Measurements from ENCODE around the gene POLL.

POLL gene

DNA sequence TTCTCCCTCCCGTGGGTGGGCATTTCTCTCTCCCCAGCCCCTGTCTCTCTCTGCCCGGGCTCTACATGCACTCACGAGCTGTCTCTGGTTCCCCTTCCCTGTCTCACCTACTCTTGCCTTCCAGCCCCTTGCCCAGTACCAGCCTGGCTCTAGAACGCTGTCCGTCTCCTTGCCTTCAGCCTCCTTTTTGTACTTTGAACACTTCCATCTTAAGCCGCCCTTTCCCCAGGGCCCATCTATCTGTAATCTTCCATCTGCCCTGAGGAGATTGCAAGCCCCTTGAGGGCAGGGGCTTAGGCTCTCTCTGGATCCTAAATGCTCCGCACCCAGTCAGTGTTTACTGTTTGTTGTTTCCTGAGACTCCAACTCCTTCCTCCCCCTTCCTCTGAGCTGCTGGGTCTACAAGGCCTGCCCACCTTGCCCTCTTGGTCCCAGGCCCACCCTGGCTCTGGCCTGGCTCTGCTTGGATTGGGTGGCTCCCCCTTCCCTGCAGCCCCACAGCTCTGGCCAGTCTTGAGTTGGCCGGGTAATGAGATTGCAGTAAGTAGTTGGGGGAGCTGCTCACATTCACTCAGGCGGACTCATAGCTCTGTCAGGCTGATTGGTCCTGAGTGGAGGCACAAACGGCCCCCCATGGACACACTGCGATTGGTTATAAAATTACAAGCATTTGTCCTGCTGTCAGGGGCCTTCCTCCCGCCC lies 28.3 kb downstream of the POLL start:
- DNase-seq, result no peak

DNA sequence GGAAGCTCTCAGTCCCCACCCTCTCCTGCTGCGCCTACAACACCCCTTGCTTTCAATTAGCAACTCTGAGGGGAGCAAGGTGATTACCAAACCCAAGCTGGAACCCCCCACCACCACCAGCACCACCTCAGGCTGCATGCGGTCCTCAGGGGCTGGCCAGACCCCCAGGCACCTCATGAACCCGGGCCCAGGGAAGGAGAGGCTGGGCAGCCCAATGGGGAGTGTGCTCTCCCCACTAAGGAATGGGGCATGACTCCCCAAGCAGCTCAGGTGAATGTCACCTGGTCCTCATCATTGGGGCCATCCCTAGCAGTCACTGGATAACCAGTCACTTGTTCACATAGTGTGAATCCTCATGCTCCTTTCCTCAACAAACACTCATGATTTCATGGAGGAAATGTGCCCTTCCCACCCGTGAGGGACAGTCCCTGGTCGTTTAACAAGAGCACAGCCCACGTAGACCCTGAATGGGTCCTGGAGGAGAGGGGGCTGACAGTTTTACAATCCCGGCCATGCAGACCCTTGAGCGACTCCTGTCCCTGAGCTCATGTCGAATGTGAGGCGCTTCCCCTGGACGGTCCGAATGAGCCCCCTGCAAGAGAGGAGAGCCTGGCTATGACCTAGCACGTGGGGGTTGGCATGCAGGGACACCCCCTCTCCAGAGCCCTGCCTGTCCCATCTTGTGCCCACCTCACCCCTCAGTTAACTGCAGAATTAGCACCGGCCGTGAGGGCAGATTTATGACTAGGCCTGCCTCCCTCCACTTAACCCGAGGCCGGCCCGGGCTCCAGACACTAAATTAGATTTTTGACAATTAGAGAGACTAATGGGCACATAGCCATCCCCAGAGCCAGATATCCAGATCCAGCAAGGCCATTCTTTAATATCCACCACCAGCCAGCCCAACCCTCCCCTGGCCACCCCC lies 29.1 kb downstream of the POLL start:
- DNase-seq, result no peak

DNA sequence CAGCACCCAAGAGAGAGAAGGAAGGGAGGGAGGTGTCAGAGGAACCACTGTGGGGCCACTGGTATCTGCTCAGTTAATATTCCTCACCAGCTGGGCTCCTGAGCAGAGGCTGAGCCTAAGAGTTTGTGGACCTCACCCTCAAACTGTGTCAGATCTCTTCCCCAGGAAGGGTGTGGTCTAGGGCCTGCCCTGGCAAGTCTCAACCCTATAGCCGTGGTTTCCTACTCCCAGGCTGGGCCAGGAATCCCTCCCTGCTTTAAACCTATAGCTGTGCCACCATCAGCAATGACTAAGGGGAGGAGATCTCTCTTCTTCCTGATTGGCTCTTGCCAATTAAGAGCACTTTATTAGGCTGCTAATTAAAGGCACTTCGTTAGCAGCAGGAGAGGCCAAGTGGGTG lies 29.9 kb downstream of the POLL start:
- DNase-seq, result no peak

DNA sequence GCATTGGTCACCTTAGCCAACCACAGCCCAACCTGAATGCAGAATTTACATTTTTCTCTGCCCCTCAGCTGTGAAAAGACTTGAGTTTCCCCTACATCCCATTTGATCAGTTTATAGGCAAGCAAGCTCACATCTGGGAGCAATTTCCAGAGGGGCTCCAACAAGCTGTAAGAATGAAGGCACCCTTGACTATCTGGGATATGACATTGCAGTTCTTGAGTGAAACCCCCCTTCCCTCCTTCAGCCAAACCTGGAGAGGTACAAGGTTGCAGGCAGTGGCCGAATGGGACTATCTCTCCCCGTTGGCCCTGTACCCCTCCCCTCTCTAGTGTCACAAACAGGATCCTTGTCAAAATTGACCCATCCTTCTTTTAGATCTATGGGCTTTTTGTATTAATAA lies 30.5 kb downstream of the POLL start:
- DNase-seq, result no peak

DNA sequence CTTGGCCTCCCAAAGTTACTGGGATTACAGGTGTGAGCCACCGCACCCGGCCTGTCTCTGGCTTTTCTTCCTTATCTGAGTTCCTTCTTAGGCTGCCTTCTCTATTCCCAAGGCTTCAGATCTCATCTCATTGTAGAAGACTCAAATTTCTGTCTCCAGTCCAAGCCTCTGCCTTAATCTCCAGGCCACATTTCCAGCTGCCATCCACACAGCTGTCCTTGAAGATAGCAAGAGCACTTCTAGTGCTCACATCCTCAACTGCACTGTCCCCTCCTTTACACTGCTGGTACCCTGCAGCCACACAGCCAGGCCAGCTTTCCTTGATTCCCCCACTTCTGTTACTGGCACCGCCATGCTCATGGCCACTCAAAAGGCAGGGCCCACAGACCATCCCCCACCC lies 35.6 kb downstream of the POLL start:
- DNase-seq, result no peak

DNA sequence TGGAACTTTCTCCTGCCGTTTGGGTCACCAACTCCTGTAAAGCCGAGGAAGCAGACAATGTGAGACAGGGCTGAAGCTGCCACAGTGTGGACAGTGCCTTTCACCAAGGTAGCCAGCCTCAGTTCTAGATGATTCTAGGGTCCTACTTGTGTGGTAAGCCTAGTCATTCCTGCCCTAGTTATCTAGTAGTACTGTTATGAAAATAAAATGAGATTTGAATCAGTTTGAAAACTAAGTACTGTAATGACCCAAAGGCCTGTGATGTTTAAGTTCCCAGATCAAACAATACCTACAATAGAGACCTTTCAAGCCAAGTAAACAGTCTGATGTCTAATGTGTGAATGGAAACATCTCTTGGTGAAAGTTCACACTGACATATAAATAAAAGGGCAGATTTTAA lies 37.1 kb downstream of the POLL start:
- no peak for DNase-seq

DNA sequence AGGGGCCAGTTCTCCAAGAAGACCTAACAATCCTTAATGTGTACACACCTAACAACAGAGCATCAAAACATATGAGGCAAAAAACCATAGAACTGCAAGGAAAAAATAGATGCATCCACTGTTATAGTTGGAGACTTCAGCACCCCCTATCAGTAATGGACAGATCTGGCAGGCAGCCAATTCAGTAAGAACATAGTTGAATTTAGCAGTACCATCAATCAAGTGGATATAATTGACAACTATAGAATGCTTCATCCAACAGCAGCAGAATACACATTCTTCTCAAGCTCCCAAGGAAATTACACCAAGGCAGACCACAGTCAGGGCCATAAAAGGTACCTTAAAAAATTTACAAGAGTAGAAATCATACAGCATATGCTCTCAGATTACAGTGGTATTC lies 42.2 kb downstream of the POLL start:
- no peak for DNase-seq

DNA sequence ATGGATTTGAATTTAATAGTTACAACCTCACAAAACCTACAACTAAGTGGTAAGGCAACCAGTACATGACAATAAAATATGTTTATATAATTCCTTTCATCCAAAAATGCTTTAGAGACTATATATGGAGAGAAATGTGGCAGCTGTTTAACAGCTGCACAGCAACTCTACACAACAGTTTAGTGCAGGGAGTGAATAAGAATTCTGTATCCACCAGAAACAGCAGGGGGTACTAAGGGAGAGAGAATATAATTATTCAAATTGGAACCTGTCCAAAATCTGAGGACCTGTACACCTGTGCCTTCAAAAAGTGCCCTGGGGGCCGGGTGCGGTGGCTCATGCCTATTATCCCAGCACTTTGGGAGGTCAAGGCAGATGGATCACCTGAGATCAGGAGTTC lies 49.6 kb downstream of the POLL start:
- no peak for DNase-seq

DNA sequence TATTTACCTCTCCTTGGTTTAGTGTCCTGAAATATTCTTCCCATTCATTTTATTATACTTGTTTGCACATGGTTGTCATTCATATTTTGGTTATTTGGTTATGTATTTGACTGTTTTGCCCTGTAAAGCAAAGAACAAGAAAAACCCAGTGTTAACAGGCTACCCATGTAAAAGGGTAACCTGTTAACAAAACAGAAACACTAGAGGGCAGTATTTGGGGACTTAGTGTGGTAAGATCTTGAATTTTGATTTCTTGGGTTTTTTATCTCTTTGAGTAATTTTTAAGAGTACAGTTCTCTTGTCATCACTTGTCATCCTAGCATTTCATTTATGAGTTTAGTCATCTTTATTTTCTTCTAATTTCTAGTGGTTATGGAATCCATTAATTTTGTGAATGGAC lies 51.3 kb downstream of the POLL start:
- DNase-seq, result no peak

DNA sequence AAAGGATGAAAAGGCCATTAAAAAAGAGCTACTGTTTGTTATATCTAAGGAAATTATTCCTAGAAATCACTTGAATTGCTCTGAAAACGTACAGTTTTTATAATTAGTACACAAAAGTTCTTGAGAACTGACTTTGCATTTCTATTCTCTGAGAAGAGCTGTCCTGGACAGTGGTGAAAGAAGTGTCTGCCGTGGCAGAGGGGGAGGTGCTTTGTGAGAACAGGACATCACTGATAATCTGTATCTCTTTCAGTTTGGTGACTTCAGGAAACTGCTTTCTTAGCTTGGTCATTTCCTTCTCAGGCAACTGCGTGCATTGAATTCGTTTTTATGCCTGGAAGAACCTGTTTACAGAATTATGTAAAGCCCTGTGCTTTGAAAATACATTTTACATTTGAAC lies 52.1 kb downstream of the POLL start:
- no peak for DNase-seq

DNA sequence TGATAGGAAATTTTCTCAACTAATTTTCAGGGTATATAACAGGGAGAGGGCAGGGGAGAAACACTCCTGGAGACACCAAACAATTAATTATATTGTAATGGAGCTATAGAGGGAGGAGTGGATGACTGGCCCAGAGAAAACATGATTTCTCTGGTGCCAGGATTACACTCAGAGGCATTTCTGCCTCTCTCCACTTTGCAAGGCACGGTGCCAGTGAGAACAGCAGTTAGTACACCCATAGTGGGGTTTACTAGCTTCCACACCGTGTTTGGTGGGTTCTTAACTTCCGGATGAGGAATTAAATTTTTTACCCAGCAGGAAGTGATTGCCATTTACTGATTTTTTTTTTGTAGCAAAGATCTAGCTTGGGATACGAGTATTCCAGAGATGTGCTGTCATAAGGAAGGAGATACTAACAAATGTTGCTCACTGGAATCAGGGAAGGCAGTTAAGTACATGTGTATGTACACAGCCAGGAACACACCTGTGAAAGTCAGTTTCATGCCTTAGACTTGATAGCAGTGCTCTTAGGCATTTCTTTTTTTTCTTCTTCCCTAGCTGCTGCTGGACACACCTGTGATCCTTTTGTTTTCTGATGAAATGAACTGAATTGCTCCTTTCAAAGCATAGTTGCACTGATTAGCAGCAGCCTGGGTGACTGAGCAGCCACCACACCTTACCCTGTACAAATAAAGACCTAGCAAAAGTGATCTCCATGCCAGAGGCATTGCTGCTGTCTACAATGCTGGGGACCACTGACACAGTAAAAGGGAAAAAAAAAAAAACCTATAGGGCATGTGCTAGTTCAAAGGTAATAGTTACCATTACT lies 58.1 kb downstream of the POLL start:
- DNase-seq, result no peak

DNA sequence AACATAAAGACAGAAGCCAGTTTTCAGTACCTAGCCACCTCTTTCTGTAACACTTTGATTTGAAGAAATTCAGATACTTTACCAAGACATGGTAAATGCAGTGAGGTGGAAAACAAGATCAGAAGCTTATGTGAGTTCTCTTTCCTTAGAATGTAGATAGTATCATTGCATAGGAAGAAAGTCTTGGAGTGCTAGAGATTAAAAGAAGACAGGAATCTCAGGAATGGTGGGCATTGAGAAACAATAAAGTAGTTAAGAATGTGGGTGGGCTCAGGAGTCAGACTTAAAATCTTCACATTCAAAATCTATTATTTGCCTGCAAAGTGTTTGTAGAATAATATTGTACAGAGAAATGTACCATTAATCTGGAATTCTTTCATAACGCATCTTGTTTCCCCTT lies 58.9 kb downstream of the POLL start:
- no peak for DNase-seq
